Measurements from ENCODE around the gene MYPN.
"Not testable (repeated sequence)": the region's sequence is repeated elsewhere in the genome, so short reads cannot be mapped to it uniquely, and the experiment has no call there.

Gene MYPN, protein sequence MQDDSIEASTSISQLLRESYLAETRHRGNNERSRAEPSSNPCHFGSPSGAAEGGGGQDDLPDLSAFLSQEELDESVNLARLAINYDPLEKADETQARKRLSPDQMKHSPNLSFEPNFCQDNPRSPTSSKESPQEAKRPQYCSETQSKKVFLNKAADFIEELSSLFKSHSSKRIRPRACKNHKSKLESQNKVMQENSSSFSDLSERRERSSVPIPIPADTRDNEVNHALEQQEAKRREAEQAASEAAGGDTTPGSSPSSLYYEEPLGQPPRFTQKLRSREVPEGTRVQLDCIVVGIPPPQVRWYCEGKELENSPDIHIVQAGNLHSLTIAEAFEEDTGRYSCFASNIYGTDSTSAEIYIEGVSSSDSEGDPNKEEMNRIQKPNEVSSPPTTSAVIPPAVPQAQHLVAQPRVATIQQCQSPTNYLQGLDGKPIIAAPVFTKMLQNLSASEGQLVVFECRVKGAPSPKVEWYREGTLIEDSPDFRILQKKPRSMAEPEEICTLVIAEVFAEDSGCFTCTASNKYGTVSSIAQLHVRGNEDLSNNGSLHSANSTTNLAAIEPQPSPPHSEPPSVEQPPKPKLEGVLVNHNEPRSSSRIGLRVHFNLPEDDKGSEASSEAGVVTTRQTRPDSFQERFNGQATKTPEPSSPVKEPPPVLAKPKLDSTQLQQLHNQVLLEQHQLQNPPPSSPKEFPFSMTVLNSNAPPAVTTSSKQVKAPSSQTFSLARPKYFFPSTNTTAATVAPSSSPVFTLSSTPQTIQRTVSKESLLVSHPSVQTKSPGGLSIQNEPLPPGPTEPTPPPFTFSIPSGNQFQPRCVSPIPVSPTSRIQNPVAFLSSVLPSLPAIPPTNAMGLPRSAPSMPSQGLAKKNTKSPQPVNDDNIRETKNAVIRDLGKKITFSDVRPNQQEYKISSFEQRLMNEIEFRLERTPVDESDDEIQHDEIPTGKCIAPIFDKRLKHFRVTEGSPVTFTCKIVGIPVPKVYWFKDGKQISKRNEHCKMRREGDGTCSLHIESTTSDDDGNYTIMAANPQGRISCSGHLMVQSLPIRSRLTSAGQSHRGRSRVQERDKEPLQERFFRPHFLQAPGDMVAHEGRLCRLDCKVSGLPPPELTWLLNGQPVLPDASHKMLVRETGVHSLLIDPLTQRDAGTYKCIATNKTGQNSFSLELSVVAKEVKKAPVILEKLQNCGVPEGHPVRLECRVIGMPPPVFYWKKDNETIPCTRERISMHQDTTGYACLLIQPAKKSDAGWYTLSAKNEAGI (N-terminal part only)

DNA sequence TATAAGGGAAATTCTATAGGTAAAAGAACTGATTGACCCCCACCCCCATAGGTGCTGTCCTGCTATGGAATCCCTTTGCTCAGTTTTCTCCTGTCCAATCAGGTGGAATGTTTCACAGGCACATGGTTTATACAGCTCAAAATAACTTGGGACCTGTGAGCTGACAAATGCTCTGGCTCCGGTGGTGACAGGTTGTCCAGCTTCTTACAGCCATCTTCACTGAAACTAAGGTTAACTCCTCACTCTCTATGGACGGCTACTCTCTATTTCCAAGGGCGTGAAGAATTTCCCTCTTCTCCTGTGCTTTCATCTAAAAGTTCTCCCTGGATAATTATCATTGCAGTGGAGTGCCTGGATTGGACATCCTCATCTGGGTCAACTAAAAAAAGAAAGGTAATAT is at the start of gene MYPN:
Gene MYPN, plus strand, starts transcription at position 158 of the 400 bp plus-strand sequence. CDS start 11,951 bp downstream, outside the sequence.
- DNase-seq, result no peak

DNA sequence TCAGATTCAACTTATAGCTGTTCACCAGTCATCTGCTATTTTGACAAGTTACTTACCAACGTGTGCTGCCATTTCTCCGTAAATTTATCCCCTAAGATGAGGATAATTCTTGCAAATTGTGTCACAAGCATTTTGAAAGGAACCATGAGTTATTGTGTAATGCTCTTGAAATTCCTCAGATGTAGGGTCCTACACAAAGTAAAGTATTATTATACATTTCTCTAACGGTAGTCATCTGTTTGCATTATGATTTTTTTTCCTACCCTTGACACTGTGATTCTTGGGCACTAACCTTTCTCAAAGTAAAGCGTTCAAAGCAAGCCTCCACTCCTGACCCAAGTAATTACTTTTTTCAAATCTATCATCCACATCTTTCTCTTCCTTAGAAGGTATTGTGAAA is 42.3 kb upstream of the MYPN start:
- DNase-seq, result no peak

DNA sequence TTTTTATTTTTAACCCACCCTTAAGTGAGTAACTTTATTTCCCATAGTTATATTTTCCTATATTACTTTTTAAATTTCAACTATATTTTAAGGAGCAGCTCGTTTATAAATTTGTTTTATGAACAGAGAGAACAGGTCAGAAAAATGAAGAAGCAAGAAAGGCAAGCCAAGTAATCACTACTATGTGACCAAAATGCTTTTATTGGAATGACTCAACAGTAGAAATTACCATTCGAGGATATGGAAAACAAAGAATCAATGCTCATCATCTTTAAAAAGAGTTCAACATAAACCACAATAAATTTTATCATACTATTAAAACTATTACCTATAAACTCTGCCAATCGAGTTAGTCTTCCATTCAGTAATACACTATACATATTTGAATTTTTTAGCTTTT is 41.8 kb upstream of the MYPN start:
- DNase-seq, result no peak

DNA sequence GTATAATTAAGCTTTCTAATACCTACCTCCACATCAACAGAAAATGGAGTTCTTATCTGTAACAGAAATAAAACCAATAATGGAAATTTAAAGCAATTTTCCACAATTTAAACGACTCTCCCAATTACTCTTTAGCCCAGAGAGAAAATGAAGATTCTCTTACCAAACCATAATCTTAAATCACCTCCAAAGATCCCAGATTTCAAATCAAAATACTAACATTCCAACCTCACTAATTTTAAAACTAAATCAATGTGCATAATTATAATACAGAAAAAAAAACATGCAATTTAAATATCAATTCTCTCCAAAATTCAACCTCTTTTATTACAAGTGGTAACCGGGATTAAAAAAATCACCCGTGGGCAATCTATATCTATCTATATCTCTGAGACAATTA is 35.7 kb upstream of the MYPN start:
- no peak for DNase-seq

DNA sequence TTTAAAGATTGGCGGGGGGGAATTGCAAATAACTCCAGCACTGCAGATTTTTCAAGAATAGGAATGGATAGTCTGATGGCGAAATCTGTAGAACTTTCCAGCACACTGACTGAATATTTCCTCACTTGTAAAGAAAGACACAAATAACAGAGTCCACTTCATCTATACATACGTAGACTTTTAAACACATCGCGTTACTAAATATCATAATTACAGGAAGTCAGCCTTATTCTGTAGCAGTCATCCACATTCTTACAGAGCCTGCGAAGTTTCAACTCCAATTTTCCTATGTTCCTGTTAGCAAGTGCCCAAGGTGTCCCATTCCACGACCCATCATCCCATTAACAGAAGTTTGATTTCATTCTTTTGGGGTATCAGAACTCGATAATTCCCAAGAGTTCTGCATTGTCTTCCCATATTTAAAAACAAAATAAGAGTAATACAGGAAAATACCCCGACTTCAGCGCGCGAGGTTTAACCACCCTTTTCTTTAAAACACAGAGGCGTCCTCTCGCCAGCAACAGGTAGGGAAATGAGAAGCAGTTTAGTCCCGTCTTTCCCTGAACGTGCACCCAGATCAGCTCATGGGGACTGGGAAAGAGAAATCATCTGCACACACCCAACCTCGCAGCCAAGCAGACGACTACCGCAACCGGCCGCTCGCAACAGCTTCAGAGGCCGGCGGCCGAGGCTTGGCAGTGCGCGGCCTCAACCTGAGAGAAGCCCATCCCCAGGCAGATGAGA is 35.1 kb upstream of the MYPN start:
- no peak for DNase-seq

DNA sequence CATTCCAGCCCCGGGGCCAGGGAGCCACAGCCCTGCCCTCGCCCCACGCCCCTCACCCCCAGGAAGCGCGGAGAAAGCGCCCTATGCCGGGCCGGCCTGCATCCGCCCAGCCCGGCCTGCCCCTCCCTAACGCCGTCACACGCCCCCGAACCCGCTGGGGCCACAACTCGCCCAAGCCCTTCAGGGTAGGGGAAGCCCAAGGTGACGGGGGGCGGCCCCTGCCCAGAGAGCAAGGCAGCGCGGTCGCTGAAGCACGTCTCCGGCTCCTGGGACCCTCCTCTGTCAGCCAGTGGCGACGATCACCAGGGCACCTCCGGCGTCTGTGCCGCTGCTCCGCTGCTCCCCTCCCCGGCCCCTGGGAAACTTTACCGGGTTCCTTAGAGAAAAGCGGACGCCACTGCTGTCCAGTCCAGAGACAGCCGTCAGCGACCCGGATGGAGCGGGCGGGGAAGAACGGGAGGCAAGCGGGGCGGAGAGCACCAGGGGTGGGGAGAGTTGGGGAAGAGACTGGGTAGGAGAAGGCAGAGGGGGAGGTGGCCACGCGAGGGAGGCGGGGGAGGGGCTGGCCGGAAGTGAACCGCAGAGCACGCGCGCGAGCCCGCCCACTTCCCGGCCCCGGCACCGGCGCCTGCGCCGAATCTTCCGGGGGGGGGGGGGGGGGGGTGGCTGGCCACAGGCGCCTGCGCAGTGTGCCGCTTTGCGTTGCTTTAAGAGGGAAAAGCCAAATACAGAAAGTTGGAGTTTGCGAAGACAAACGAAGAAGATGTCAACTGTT is 34.3 kb upstream of the MYPN start, which contains the start of gene HERC4:
Gene HERC4, minus strand, starts transcription at position 509 of the 775 bp plus-strand sequence. CDS start 2,175 bp downstream, outside the sequence.
- DNase-seq, result peak; percentile 97

DNA sequence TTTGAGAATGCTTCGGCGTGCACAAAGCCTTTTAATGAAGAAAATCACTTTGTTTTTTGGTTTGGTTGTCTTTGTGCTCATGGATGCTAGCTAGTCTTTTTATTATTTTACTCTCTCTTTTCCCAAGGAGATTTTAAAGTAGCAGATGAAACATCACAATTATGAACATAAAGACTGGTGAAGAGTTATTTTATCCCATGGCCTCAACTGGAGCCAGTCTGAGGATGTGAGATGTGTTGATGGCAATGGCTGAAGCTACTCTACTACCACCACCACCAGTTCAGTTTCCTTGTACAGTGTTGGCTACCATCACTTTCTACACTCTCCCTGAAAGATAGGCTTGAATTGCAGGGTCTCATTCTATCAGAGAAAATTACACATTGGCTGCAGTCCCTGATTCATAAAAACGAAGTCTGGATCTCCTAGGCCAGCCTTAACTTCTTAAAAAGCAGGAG is 33.7 kb upstream of the MYPN start:
- no peak for DNase-seq

DNA sequence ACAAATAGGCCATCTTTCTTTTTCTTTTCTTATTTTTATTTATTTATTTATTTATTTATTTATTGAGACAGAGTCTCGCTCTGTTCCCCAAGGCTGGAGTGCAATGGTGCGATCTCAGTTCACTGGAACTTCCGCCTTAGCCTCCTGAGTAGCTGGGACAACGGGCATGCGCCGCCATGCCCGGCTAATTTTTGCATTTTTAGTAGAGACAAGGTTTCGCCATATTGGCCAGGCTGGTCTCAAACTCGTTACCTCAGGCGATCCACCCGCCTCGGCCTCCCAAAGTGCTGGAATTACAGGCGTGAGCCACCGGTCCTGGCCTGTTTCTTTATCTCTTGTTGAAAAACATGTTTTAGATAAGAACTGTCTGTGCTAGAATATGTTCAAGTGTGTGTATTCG is 33.2 kb upstream of the MYPN start:
- DNase-seq, result not testable (repeated sequence)

DNA sequence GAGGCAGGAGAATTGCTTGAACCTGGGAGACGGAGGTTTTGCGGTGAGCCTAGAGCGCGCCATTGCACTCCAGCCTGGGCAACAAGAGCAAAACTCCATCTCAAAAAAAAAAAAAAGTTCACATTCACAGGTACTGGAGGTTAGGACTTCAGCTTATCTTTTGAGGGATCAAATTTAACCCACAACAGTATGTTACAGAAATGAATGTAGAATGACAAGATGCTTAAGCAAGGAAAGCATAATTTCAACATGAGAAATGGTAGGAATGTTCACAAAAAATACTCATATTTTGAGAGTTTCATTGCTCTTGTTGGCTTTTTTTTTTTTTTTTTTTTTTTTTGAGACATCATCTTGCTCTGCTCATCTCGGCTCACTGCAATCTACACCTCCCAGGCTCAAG is 32.3 kb upstream of the MYPN start:
- no peak for DNase-seq

DNA sequence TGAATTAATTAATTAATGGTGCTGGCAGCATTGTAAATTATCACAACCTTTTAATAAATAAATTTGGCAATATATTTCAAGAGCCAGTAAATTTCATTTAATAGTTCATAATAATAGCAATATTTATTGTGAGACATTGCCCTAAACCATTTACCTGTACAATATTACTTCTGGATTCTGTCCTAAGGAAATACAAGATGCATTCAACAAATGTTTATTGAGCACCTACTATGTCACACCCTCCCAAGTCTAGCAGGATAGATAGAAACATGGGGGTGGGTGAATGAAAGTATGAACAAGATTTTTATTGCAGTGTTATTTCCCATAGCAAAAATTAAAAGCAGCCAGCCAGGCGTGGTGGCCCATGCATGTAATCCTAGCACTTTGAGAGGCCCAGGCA is 29.9 kb upstream of the MYPN start:
- DNase-seq, result no peak

DNA sequence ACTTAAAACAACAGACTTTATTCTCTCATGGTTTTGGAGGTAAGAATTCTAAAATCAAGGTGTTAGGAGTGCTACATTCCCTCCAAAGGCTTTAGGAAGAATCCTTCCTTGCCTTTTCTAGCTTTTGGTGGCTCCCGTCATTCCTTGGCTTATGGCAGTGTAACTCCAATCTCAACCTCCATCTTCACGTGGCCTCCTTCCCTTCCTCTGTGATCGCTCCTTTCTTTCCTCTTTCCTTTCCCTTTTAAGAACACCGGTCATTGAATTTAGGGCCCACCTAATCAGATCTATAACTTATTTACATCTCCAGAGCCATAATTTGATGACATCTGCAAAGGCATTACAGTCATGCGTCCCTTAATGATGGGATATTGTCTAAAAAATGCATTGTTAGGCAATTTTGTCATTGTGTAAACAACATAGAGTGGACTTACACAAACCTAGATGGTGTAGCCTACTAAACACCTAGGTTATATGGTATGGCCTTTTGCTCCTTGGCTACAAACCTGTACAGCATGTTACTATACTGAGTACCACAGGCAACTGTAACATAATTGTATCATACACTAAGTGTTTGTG is 28.3 kb upstream of the MYPN start:
- DNase-seq, result no peak

DNA sequence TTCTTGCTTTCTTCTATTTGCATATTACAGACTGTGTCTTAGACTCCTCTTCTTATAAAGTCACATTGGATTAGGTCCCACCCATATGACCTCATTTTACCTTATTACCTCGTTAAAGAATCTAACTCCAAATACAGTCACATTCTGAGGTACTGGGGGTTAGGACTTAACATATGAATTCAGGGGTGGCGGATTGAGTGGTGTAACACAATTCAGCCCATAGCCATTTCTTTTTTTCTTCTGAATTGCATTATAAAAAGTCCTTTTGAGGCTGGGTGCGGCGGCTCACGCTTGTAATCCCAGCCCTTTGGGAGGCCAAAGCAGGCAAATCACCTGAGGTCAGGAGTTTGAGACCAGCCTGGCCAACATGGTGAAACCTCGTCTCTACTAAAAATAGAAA is 27.4 kb upstream of the MYPN start:
- DNase-seq, result no peak

DNA sequence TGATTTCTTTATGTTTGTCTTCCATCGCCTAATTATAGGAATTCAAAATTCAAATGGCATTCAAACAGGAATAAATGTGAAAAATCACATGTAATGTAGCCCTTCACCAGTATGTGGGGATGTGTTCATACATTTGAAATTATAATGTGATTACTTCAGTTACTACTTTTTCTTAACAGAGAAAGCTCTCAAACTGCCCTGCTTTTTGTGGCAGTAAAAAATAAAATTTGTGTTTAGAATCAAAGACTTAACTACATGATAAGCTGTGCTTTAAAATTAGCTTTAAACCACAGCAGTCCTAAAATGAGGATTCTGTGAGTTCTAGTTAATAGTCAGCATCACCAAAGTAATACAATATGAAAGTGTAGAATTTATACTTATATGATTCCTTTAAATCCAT is 26.4 kb upstream of the MYPN start:
- peak; percentile 40 for DNase-seq

DNA sequence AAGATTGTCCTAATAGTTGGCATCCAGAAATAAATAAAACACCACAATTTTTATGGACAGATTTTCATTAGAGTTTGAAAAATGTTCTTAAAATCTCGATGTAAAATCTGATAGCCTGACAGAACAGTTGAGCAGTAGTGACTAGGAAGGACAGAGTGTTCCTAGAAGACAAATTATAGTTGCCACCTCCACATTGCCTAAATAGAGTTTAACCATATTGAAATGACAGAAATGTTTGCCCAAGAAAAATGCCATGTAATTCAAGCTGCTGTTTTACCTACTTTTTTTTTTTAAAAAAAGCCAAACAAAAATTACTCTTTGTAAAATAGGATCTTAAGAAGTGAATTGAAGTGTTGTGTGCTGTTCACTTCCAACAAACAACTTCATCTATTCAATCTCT is 25.3 kb upstream of the MYPN start:
- no peak for DNase-seq

DNA sequence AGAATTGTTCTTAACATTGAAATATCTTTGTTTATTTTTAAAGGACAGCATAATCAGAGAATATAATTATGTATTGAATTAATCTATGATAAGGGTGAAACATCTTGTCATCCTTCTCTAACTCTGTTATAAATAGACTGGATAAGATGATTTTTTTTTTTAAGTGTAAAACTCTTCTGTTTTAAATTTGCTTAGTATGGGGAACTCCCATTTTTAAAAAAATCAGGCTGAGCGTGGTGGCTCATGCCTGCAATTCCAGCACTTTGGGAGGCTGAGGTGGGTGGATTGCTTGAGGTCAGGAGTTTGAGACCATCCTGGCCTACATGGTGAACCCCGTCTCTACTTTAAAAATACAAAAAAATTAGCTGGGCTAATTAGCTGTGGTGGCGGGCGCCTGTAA is 24.8 kb upstream of the MYPN start:
- DNase-seq, result no peak

DNA sequence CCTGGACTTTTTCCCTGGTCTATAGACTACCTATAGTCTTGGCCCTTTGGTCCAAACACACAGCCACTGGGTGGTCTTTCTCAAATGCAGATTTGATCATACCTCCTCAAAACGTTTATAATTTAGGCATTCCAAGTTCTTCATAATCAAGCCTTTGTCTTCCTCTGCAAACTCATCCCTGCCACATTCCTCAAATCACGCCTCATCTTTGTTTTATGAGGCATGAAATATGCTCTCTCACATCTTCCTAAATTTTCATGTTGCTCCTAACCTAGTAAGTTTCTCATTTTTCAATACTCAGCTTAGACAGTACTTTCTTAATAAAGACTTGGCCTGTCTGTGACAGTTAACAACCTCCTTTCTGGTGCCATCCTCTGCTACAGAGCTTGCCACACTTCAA is 23.3 kb upstream of the MYPN start:
- DNase-seq, result no peak

DNA sequence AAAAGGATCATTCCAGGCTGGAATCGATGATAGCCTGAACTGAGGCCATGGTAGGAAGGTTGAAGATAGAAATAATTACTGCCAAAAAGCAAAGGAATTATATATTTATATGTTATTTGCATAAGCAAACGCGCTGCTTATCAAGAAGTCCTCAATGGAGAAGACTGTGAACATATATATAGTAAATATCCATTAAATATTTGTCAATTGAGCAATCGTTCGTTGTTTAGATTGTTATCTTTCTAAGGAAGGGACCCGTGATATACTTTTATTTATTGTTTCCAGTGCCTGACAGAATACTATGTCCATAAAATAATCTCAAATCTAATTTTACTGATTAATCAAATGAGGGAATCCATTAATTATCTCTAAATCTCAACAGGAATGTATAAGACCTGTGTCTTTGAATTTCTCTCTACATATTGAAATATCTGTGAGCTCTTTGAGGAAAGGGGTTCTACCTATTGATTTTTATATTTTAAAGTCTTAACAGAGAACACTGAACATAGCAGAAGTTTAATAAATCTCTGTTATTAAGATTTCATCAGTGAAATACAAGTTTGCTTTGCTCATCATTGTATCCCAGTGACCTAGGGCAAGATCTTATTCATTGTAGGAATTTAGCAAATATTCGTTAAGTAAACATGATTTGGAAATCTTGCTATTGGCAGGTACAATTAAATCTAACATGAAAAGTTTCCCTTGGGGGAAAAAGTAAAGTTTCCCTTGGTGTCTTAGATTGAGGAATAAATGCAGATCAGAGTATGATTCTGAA is 22.2 kb upstream of the MYPN start:
- no peak for DNase-seq

DNA sequence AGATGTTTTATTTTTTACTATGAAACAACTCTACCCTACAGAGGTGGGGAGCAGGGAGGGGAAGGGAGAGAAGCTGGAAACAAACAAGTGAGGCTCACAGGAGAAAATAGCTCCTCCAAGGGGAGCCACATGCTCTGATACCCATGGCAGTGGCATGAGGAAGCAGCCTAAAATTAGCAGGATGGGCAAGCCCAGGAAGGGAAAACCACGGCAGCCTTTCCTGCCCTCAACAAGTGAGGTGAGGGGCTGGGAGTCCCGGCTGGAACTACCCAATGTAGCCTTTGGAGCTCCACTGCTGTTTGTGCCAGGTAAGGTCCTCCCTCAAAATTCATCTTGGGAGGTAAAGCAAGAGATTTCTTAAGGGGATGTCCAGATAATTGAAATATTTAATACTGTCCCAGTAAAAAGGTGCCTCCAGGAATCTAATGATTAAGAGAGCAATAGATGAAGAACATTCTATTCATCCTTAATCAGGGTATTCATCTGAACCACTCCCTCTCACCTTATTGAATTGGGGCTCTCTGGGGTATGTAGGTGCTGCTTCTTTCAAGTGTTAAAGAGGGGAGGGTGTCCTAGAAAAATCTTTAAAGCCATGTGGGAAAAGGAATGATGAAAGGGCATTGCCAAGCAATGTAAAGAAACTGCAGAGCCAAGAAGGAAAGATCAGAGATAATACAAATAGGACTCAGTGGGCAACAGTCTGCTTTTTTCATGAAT is 21.4 kb upstream of the MYPN start:
- no peak for DNase-seq

DNA sequence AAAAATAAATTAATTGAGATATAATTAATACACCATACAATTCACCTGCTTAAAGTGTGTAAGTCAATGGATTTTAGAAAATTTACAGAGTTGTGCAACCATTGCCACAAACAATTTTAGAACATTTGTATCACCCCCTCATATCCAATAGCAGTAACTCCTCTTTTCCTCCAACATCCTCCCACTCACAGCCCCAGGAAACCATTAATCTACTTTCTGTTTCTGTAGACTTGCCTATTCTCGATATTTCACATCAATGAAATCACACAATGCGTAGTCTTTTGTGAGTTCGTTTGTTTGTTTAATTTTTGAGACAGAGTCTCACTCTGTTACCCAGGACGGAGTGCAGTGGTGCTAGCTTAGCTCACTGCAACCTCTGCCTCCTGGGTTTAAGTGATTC is 20.5 kb upstream of the MYPN start:
- no peak for DNase-seq

DNA sequence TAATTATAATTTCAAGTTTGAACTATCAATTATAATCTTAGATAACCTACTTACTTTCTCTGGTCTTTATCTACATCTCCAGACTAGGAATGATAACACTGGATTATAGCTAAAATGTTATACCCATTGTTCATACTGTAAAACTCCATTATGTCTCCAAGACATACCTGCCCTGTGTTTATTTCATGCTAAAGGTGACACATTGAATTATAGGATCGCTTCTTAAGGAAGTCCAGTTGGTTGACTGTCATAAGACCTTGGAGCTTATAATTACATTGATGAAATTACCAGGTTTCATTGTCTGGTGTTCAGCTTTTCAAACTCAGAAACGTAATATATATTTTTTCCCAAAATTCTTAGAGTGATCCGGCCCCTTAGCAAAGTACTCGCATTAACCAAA is 18.7 kb upstream of the MYPN start:
- no peak for DNase-seq

Data from eye (tissue), 1 donor.